ENCODE measurements around the gene KLHL42.
A peak's percentile ranks its signal among the peaks of the same experiment; 100 is the strongest.

KLHL42 gene

GRCh38 chr12:27769142-27769673, 10.8 kb upstream of the KLHL42 start:
- H3K9me3 ChIP-seq (ENCODE audit: control extremely low read depth in 1 of 5, control insufficient read depth in 4 of 5, insufficient read depth in 2 of 5, low read depth in 1 of 5, low read length in 4 of 5): no peaks in the 10 kb centered on the region
- POLR2A ChIA-PET: no interaction called here
- 98% methylated on average over 5 of the region's 8 CpGs for WGBS (ENCODE audit: insufficient coverage)
- H3K36me3 ChIP-seq (ENCODE audit: control insufficient read depth in 4 of 4, insufficient read depth in 4 of 4, low read length in 3 of 4): no peaks in the 10 kb centered on the region
- no peak overlapping the region for H3K4me3 ChIP-seq (ENCODE audit: control insufficient read depth in 1 of 7, extremely low read depth in 1 of 7, insufficient read depth in 4 of 7, low read depth in 2 of 7, low read length in 6 of 7)
- DNase-seq: no peak
- H3K27ac ChIP-seq (ENCODE audit: insufficient read depth in 1 of 2, low read depth in 1 of 2, low read length in 2 of 2, poor library complexity in 1 of 2, severe bottlenecking in 2 of 2): no peak overlapping the region
- no peaks in the 10 kb centered on the region for H3K4me1 ChIP-seq (ENCODE audit: control extremely low read depth in 1 of 4, control insufficient read depth in 4 of 4, insufficient read depth in 4 of 4, low read length in 3 of 4)
- no peaks in the 10 kb centered on the region for H3K27me3 ChIP-seq (replicated peaks in 2 of 5; ENCODE audit: control insufficient read depth in 4 of 5, insufficient read depth in 5 of 5, low read length in 4 of 5)
- CTCF ChIA-PET: interaction anchor here (1.3 kb wide), 1 partner anchor 13 kb away, joined by 3 read pairs; no protein-coding TSS in a partner anchor

GRCh38 chr12:27771481-27772327, 8.3 kb upstream of the KLHL42 start:
- no peaks in the 10 kb centered on the region for H3K9me3 ChIP-seq (ENCODE audit: control extremely low read depth in 1 of 5, control insufficient read depth in 4 of 5, insufficient read depth in 2 of 5, low read depth in 1 of 5, low read length in 4 of 5)
- no peak for DNase-seq
- no peaks in the 10 kb centered on the region for H3K27me3 ChIP-seq (replicated peaks in 2 of 5; ENCODE audit: control insufficient read depth in 4 of 5, insufficient read depth in 5 of 5, low read length in 4 of 5)
- no peak overlapping the region for H3K4me3 ChIP-seq (ENCODE audit: control insufficient read depth in 1 of 7, extremely low read depth in 1 of 7, insufficient read depth in 4 of 7, low read depth in 2 of 7, low read length in 6 of 7)
- H3K4me1 ChIP-seq (ENCODE audit: control extremely low read depth in 1 of 4, control insufficient read depth in 4 of 4, insufficient read depth in 4 of 4, low read length in 3 of 4): no peaks in the 10 kb centered on the region
- no peak overlapping the region for H3K27ac ChIP-seq (ENCODE audit: insufficient read depth in 1 of 2, low read depth in 1 of 2, low read length in 2 of 2, poor library complexity in 1 of 2, severe bottlenecking in 2 of 2)
- 100% methylated on average over 1 of the region's 3 CpGs for WGBS (ENCODE audit: insufficient coverage)
- ChIA-PET POLR2A (interaction anchor here (0.7 kb wide), 1 partner anchor 31 kb away, joined by 3 read pairs; no protein-coding TSS in a partner anchor), CTCF (interaction anchor here (1.1 kb wide), 1 partner anchor 34 kb away, joined by 3 read pairs; no protein-coding TSS in a partner anchor)
- H3K36me3 ChIP-seq (ENCODE audit: control insufficient read depth in 4 of 4, insufficient read depth in 4 of 4, low read length in 3 of 4): no peaks in the 10 kb centered on the region

- ChIA-PET CTCF (interaction anchor here (1.1 kb wide), 1 partner anchor 35 kb away, joined by 3 read pairs; no protein-coding TSS in a partner anchor), POLR2A (no interaction called here)
- Histone ChIP-seq H3K4me3 (ENCODE audit: control insufficient read depth in 1 of 7, extremely low read depth in 1 of 7, insufficient read depth in 4 of 7, low read depth in 2 of 7, low read length in 6 of 7) (no peak overlapping the region), H3K9me3 (ENCODE audit: control extremely low read depth in 1 of 5, control insufficient read depth in 4 of 5, insufficient read depth in 2 of 5, low read depth in 1 of 5, low read length in 4 of 5) (no peaks in the 10 kb centered on the region), H3K27ac (ENCODE audit: insufficient read depth in 1 of 2, low read depth in 1 of 2, low read length in 2 of 2, poor library complexity in 1 of 2, severe bottlenecking in 2 of 2) (no peak overlapping the region), H3K4me1 (ENCODE audit: control extremely low read depth in 1 of 4, control insufficient read depth in 4 of 4, insufficient read depth in 4 of 4, low read length in 3 of 4) (no peaks in the 10 kb centered on the region), H3K27me3 (replicated peaks in 2 of 5; ENCODE audit: control insufficient read depth in 4 of 5, insufficient read depth in 5 of 5, low read length in 4 of 5) (no peaks in the 10 kb centered on the region), H3K36me3 (ENCODE audit: control insufficient read depth in 4 of 4, insufficient read depth in 4 of 4, low read length in 3 of 4) (no peaks in the 10 kb centered on the region)
- WGBS (ENCODE audit: insufficient coverage): no CpG with 5 or more reads among the region's 5 CpGs
- DNase-seq: no peak
Measured at GRCh38 chr12:27772328-27773049, 7.5 kb upstream of the KLHL42 start.

GRCh38 chr12:27777141-27777540, 2.9 kb upstream of the KLHL42 start:
- POLR2A ChIA-PET: no interaction called here
- CTCF ChIA-PET: no interaction called here
- Histone ChIP-seq H3K27ac (ENCODE audit: insufficient read depth in 1 of 2, low read depth in 1 of 2, low read length in 2 of 2, poor library complexity in 1 of 2, severe bottlenecking in 2 of 2) (no peak overlapping the region), H3K9me3 (ENCODE audit: control extremely low read depth in 1 of 5, control insufficient read depth in 4 of 5, insufficient read depth in 2 of 5, low read depth in 1 of 5, low read length in 4 of 5) (no peaks in the 10 kb centered on the region), H3K27me3 (replicated peaks in 2 of 5; ENCODE audit: control insufficient read depth in 4 of 5, insufficient read depth in 5 of 5, low read length in 4 of 5) (no peaks in the 10 kb centered on the region), H3K4me3 (ENCODE audit: control insufficient read depth in 1 of 7, extremely low read depth in 1 of 7, insufficient read depth in 4 of 7, low read depth in 2 of 7, low read length in 6 of 7) (no peak overlapping the region), H3K4me1 (ENCODE audit: control extremely low read depth in 1 of 4, control insufficient read depth in 4 of 4, insufficient read depth in 4 of 4, low read length in 3 of 4) (peaks cover 0 to 25% (median 20%) of the 10 kb centered on the region in 4 experiments), H3K36me3 (ENCODE audit: control insufficient read depth in 4 of 4, insufficient read depth in 4 of 4, low read length in 3 of 4) (peaks cover 0 to 5% (median 4%) of the 10 kb centered on the region in 4 experiments)
- WGBS (ENCODE audit: insufficient coverage): 95% methylated on average over 2 of the region's 5 CpGs
- DNase-seq: no peak

GRCh38 chr12:27778206-27778605, 1.8 kb upstream of the KLHL42 start:
- Histone ChIP-seq H3K4me3 (ENCODE audit: control insufficient read depth in 1 of 7, extremely low read depth in 1 of 7, insufficient read depth in 4 of 7, low read depth in 2 of 7, low read length in 6 of 7) (no peak overlapping the region), H3K4me1 (ENCODE audit: control extremely low read depth in 1 of 4, control insufficient read depth in 4 of 4, insufficient read depth in 4 of 4, low read length in 3 of 4) (peaks cover 0 to 25% (median 20%) of the 10 kb centered on the region in 4 experiments), H3K9me3 (ENCODE audit: control extremely low read depth in 1 of 5, control insufficient read depth in 4 of 5, insufficient read depth in 2 of 5, low read depth in 1 of 5, low read length in 4 of 5) (no peaks in the 10 kb centered on the region), H3K27me3 (replicated peaks in 2 of 5; ENCODE audit: control insufficient read depth in 4 of 5, insufficient read depth in 5 of 5, low read length in 4 of 5) (no peaks in the 10 kb centered on the region), H3K36me3 (ENCODE audit: control insufficient read depth in 4 of 4, insufficient read depth in 4 of 4, low read length in 3 of 4) (peaks cover 0 to 11% (median 7%) of the 10 kb centered on the region in 4 experiments), H3K27ac (ENCODE audit: insufficient read depth in 1 of 2, low read depth in 1 of 2, low read length in 2 of 2, poor library complexity in 1 of 2, severe bottlenecking in 2 of 2) (no peak overlapping the region)
- CTCF ChIA-PET: no interaction called here
- no peak for DNase-seq
- POLR2A ChIA-PET: no interaction called here
- 100% methylated on average over 1 of the region's 1 CpG for WGBS (ENCODE audit: insufficient coverage)

- H3K27ac ChIP-seq (ENCODE audit: insufficient read depth in 1 of 2, low read depth in 1 of 2, low read length in 2 of 2, poor library complexity in 1 of 2, severe bottlenecking in 2 of 2): peak overlapping the region; percentile 25 to 70
- ChIA-PET POLR2A (no interaction called here), CTCF (interaction anchor here (1.4 kb wide), 2 partner anchors 13 to 47 kb away, joined by 3 to 10 read pairs; no protein-coding TSS in a partner anchor)
- peak; percentile 34 to 71 (median 53) for DNase-seq
- H3K4me1 ChIP-seq (ENCODE audit: control extremely low read depth in 1 of 4, control insufficient read depth in 4 of 4, insufficient read depth in 4 of 4, low read length in 3 of 4): peaks cover 0 to 25% (median 20%) of the 10 kb centered on the region in 4 experiments
- no peaks in the 10 kb centered on the region for H3K27me3 ChIP-seq (replicated peaks in 2 of 5; ENCODE audit: control insufficient read depth in 4 of 5, insufficient read depth in 5 of 5, low read length in 4 of 5)
- no peaks in the 10 kb centered on the region for H3K9me3 ChIP-seq (ENCODE audit: control extremely low read depth in 1 of 5, control insufficient read depth in 4 of 5, insufficient read depth in 2 of 5, low read depth in 1 of 5, low read length in 4 of 5)
- WGBS (ENCODE audit: insufficient coverage): 2% methylated on average over 36 of the region's 36 CpGs
- peaks cover 0 to 13% (median 7%) of the 10 kb centered on the region in 4 experiments for H3K36me3 ChIP-seq (ENCODE audit: control insufficient read depth in 4 of 4, insufficient read depth in 4 of 4, low read length in 3 of 4)
- H3K4me3 ChIP-seq (ENCODE audit: control insufficient read depth in 1 of 7, extremely low read depth in 1 of 7, insufficient read depth in 4 of 7, low read depth in 2 of 7, low read length in 6 of 7): peak overlapping the region; percentile 57 to 91 (median 82)
Measured at GRCh38 chr12:27779416-27779919, 565 bp upstream of the KLHL42 start.

All from common myeloid progenitor, CD34-positive (primary cell).